Measurements from ENCODE around the gene PCDHA6. TPM values are rescaled to one million over a fixed set of nuclear protein-coding genes. Genes with fewer than 3 reads are reported as not detected.
A peak's percentile ranks its signal among the peaks of the same experiment; 100 is the strongest.

Gene PCDHA6
- total RNA-seq, 2 donors from 2014 or later: 0.20 to 0.82 TPM

GRCh38 chr5:140855772-140856674 is 28.3 kb downstream of the PCDHA6 start, which contains the start of gene PCDHA10:
PCDHA10 (plus strand) TSS chr5:140855897; CDS start chr5:140856049, 152 bp downstream.
- Histone ChIP-seq H3K36me3 (no peaks in the 10 kb centered on the region), H3K27me3 (no peaks in the 10 kb centered on the region), H3K4me3 (peak within 1 kb of the TSS in 1 of 2 donors; percentile 36), H3K4me1 (no peaks in the 10 kb centered on the region), H3K27ac (no peak within 1 kb of the TSS), H3K9me3 (peaks cover 0 to 19% of the 10 kb centered on the region in 2 donors)
- TF ChIP-seq, protein P1, sequence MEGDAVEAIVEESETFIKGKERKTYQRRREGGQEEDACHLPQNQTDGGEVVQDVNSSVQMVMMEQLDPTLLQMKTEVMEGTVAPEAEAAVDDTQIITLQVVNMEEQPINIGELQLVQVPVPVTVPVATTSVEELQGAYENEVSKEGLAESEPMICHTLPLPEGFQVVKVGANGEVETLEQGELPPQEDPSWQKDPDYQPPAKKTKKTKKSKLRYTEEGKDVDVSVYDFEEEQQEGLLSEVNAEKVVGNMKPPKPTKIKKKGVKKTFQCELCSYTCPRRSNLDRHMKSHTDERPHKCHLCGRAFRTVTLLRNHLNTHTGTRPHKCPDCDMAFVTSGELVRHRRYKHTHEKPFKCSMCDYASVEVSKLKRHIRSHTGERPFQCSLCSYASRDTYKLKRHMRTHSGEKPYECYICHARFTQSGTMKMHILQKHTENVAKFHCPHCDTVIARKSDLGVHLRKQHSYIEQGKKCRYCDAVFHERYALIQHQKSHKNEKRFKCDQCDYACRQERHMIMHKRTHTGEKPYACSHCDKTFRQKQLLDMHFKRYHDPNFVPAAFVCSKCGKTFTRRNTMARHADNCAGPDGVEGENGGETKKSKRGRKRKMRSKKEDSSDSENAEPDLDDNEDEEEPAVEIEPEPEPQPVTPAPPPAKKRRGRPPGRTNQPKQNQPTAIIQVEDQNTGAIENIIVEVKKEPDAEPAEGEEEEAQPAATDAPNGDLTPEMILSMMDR (IDR thresholded peaks at IDR 0.05): peak in 1 of 2 donors; percentile 45
- no peak for DNase-seq (ENCODE audit: low spot score)

DNA sequence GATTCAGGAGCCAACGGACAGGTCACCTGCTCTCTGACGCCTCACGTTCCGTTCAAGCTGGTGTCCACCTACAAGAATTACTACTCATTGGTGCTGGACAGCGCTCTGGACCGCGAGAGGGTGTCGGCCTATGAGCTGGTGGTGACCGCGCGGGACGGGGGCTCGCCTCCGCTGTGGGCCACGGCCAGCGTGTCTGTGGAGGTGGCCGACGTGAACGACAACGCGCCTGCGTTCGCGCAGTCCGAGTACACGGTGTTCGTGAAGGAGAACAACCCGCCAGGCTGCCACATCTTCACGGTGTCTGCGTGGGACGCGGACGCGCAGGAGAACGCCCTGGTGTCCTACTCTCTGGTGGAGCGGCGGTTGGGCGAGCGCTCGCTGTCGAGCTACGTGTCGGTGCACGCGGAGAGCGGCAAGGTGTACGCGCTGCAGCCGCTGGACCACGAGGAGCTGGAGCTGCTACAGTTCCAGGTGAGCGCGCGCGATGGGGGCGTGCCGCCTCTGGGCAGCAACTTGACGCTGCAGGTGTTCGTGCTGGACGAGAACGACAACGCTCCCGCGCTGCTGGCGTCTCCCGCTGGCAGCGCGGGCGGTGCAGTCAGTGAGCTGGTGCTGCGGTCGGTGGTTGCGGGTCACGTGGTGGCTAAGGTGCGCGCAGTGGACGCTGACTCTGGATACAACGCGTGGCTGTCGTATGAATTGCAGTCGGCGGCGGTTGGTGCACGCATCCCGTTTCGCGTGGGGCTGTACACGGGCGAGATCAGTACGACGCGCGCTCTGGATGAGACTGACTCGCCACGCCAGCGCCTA is 29.6 kb downstream of the PCDHA6 start:
- TF ChIP-seq, protein P1 (IDR thresholded peaks at IDR 0.05): no peak
- Histone ChIP-seq H3K4me1 (no peaks in the 10 kb centered on the region), H3K27ac (no peak overlapping the region), H3K36me3 (no peaks in the 10 kb centered on the region), H3K27me3 (no peaks in the 10 kb centered on the region), H3K9me3 (peaks cover 0 to 29% of the 10 kb centered on the region in 2 donors), H3K4me3 (no peak overlapping the region)
- no peak for DNase-seq (ENCODE audit: low spot score)

GRCh38 chr5:140857987-140858240 is 30.2 kb downstream of the PCDHA6 start:
- peaks cover 0 to 32% of the 10 kb centered on the region in 2 donors for H3K9me3 ChIP-seq
- H3K4me3 ChIP-seq: no peak overlapping the region
- TF ChIP-seq, protein P1 (IDR thresholded peaks at IDR 0.05): no peak
- H3K36me3 ChIP-seq: no peaks in the 10 kb centered on the region
- no peak for DNase-seq (ENCODE audit: low spot score)
- no peaks in the 10 kb centered on the region for H3K4me1 ChIP-seq
- no peaks in the 10 kb centered on the region for H3K27me3 ChIP-seq
- H3K27ac ChIP-seq: no peak overlapping the region

DNA sequence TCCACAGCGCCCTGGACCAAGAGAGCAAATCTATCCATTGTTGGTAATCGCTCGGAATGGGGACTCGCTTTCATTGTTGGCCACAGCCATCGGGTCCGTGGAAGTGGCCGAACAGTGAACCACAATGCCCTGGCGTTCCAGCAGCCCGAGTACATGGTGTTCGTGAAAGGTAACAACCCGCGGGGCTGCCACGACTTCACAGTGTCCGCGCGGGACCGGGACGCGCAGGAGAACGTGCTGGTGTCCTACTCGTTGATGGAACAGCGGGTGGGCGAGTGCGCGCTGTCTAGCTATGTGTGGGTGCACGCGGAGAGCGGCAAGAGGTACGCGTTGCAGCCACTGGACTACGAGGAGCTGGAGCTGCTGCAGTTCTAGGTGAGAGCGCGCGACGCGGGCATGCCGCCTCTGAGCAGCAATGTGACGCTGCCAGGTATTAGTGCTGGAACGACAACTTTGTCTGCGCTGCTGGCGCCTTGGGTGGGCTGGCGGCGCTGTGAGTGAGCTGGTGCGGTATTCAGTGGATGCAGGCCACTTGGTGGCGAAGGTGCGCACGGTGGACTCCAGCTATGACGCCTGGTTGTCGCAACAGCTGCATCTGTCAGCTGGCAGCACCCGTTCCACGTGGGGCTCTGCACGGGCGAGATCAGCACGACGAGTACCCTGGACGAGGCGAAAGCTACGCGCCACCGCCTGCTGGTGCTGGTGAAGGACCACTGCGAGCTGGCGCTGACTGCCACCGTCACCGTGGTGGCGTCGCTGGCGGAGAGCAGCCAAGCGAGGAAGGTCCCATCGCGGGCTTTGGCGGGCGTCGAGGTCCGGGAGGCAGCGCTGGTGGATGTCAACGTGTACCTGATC is 34.9 kb downstream of the PCDHA6 start:
- H3K9me3 ChIP-seq: peaks cover 0 to 26% of the 10 kb centered on the region in 2 donors

More for the DNA sequence above, 34.9 kb downstream of the PCDHA6 start:
- TF ChIP-seq, protein P1 (IDR thresholded peaks at IDR 0.05): no peak
- Histone ChIP-seq H3K27me3 (no peaks in the 10 kb centered on the region), H3K4me3 (no peak overlapping the region), H3K27ac (no peak overlapping the region), H3K36me3 (no peaks in the 10 kb centered on the region), H3K4me1 (no peaks in the 10 kb centered on the region)
- DNase-seq (ENCODE audit: low spot score): no peak
